GM21737 (cell line): ENCODE data around the gene DIAPH2.
A peak's percentile ranks its signal among the peaks of the same experiment; 100 is the strongest.
"Not testable (repeated sequence)": the region's sequence is repeated elsewhere in the genome, so short reads cannot be mapped to it uniquely, and the experiment has no call there.

Experiments used
- ATAC-seq: cut with Tn5 transposase; IDR thresholded peaks from one replicate; pipeline ENCODE4 v1.9.1; 2021; ENCODE audit warnings: mild to moderate bottlenecking, moderate library complexity; ENCODE audit not compliant: unreplicated experiment

The DIAPH2 gene

DNA sequence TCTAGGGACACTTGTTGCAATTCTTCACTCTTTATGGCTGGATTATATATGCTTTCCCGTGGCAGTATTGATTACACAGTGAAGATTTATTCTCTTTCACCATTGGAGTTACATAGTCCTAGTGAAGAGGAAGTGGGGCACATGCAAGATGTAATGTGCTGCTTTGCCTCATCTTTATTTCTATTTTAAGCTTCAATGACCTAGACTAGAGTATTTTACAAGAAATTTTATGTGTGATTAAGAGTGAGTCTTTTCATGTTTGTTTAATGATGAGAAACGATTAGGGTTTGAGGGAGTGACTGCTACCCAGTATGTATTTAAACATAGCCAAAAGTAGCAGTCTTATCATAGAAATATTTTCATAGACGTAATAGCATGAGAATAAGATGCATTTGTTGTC lies 30.8 kb downstream of the DIAPH2 start:
- ATAC-seq, result no peak

DNA sequence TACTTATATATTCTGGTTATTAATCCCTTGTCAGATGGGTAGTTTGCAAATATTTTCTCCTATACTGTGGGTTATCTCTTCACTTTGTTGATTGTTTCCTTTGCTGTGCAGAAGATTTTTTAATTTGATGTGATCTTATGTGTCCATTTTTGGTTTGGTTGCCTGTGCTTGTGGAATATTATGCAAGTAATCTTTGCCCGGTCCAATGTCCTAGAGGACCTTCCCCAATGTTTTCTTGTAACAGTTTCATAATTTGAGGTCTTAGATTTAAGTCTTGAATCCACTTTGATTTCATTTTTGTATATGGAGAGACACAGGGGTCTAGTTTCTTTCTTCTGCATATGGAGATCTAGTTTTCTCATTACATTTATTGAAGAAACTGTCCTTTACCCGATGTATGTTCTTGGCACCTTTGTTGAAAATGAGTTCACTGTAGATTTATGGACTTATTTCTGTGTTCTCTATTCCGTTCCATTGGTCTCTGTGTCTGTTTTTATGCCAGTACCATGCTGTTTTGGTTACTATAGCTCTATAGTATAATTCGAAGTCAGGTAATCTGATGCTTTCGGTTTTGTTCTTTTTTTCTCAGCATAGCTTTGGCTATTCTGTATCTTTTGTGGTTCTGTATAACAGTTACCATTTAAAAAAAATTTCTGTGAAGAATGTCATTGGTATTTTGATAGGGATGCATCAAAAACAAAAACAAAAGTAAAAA lies 34.7 kb downstream of the DIAPH2 start:
- no peak for ATAC-seq

DNA sequence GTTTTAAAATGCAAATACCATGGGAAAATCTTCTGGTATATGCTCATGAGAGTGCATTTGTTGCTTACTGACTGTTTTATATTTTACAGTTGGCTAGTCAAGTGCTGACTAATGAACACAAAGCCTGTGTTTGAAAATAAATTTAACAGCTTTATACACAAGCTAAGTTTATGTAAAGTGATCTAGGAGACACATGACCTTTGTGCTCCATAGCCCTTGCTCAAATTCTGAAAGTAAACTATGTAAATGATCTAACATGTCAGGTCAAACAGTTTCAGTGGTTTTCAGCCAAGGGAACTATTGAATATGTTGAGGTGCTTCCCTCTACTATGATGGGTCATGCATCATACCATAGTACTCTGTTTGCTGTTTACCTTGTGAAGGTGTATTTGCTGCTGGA lies 36.7 kb downstream of the DIAPH2 start:
- peak; percentile 100 for ATAC-seq

DNA sequence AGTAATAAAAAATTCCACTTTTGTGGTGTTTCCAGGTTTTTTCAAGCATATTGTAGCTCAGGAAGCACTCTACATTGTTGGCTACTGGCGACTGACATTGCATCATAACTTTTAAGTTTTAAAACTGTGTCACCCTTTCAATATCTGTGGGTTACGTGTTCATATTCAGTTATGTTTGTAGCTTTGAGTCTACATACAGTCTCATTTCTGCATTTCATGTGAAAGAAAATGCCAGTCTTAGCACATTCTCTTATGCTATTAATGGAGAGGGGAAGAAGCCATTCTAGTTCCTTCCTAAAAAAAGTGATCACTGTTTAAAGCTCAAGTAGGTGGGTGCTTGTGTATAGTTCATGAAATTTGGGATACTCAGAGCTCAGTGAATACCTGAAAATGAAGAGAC lies 38.1 kb downstream of the DIAPH2 start:
- ATAC-seq, result no peak

DNA sequence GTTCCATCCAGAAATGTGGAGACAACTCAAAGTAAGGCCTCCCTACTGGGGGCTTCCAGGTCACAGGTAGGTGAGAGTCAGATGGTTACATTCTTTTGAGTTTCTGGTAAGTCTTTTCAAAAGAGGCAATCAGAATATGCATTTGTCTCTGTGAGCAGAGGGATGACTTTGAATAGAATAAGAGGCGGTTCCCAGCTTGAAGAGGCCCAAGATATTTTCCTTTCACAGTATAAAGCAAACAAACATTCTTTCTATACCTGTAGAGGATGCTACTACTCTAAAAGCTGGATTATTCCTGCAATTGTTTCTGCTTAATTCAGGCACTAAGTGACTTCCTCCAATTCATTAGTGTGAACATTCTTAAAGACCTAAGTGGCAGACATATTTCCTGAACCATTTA lies 44.4 kb downstream of the DIAPH2 start:
- no peak for ATAC-seq

DNA sequence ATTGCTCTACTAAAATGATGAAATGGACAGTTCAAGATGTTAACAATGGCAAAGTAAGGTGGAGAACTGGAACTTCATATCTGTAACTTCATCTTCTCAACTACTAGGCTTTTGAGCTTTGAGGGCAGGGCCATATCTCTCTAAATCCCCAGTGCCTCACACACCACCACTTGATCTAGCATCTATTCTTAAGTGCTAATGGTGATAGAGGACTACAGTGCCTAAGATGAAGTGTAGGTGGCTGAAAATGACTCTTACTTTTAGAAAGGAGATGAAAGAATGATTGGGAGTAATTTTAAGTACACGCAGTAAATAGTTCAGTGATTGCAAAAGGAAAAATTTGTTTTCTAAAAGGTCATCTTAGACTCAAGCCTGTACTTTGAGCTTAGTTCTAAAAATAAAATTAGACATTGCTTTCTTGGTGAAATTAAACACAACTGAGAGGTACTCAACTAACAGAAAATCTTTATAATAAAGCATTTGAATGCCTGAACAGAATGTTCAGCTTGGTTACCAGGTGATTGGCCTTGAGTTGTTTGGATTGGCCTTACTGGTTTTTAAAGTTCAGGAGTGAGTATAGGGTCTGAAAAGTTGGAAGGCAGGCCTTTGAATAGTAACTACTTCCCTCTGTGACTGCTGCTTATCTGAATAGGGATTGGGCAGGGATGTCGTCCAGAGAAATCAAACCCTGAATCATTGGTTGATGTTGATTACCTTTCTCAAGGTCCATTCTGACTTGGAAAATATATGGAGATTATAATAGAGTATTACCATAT lies 45.4 kb downstream of the DIAPH2 start:
- ATAC-seq, result no peak

DNA sequence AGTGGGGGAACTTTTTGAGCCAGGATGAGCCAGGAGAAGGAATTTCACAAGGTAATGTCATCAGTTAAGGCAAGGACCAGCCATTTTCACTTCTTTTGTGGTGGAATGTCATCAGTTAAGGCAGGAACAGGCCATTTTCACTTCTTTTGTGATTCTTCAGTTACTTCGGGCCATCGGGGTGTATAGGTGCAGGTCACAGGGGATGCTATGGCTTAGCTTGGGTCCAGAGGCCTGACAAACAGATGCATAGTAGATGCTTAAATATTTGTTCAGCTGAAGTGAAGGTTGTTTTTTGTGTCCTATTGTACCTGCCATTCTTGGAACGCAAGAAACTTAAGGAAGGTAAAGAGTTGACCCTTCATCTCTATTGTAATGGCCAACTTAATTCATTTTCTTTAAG lies 46.4 kb downstream of the DIAPH2 start:
- not testable (repeated sequence) for ATAC-seq

DNA sequence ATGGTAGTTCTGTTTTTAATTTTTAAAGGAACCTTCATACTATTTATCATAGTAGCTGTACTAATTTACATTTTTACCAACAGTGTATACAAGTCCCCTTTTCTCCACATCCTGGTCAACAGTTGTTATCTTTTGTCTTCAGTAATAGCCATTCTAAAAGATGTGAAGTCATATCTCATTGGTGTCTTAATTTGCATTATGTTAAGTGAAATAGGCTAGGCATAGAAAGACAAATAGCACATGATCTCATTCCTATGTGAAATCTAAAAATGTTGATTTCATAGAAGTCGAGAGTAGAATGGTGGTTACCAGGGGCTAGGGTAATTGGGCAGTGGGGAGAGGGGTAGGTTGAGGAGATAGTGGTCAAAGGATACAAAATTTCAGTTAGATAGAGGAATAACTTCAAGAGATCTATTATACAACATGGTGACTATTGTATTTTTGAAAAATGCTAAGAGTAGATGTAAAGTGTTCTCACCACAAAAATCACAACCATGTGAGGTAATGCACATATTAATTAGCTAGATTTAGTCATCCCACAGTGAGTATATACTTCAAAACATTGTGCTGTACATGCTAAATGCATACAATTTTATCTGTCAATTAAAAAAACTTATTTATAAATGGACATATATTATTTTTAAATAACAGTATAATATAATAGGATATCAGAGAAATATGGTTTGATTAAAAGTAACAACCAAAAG lies 58.9 kb downstream of the DIAPH2 start:
- no peak for ATAC-seq

DNA sequence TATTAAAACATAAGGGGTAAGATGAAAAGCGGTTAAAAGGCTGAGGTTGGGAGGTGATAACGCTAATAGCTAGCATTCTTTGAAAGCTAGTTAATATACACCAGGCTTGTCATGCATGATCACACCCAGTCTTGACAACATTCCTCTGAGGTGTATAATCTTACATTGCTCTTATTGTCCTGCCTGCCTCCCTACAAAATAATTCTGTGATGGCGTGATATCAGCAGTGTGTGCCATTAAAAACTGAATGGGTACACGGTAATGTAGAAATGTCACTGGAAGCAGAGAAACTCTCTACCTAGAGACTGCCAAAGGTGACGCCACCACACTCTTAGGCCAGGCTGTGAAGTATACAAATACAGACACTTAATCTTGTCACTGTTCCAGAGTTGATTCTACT lies 68.1 kb downstream of the DIAPH2 start:
- ATAC-seq, result no peak

DNA sequence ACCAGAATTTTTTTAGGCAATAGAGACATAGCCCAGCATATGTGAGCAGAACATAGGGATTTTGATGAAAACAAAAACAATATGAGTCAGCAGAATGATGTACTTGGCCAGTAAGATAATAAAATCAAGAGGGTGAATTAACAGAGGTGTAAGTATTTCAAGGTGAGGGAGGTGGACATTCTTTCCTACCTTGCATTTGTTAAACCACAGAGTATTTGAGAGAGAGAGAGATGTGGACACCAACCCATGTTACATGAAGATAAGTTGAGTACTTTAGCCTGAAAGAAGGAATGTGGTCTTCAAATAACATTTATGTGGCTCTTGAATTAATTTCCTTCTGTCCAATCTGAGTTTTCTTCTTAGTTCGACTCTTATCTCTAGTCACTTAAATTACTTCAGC lies 68.6 kb downstream of the DIAPH2 start:
- no peak for ATAC-seq

DNA sequence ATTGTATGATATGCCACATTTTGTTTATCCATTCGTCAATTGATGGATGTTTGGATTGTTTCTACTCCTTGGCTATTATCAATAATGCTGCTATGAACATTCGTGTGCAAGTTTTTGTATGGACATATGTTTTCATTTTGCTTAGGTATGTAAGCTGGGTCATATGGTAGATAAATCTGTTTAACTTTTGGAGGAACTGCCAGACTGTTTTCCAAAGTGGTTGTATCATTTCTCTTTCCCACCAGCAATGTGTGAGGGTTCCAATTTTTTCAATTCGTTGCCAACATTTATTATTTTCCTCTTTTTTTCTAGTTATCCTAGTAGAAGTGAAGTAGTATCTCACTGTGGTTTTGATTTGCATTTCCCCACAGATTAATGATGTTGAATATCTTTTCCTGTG lies 71.8 kb downstream of the DIAPH2 start:
- no peak for ATAC-seq

DNA sequence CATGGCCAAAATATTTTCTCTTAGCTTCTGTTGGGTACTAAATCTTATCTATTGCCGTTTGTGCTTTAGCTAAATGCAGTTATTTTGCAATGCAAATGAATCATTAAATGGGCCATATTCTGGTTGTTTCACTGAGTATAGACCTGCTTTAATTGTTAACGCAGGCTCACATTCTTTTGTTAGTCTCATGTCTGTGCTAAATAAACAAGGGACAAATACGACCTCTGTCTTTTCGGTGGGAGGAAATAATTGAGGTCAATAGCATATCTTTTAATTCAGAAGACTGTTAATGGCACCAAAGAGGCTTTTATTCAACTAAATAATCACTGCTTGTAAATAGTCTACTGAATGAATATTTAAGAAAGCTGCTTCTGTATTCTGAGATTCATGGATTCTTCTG lies 76.9 kb downstream of the DIAPH2 start:
- ATAC-seq, result no peak

DNA sequence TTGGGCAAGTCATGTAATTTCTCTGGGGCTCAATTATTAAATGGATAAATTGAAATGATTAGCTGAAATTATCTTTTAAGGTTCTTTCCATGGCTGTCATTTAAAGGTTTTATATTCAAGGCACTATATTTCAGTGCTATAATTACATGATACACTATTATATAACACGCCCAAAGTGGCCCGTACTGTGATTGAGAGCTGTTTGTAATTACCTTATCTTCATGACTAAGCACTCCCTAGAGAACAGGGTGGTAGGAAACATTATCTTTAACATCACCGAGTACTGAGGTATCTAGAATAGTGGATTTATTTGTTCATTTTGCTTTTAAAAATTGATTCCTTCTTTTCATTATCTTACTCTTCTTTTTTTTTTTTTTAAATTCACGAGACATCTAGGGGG lies 79.0 kb downstream of the DIAPH2 start:
- ATAC-seq, result no peak

DNA sequence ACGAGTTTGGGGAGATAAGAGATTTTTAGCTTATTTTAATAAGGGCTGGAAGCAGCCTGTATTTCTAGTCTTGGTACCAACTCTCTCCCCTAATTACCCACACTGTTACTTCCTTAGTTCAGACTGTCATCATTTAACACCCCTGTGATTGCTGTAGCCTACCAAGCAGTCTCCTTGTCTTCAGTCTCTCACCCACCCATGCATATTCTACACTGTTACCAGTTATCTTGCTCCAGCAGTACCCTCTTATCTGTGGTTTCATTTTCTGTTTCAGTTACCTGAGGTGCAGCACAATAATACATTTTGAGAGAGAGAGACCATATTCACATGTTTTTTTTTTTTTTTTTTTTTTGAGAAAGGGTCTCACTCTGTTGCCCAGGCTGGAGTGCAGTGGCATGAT lies 80.2 kb downstream of the DIAPH2 start:
- ATAC-seq, result no peak

DNA sequence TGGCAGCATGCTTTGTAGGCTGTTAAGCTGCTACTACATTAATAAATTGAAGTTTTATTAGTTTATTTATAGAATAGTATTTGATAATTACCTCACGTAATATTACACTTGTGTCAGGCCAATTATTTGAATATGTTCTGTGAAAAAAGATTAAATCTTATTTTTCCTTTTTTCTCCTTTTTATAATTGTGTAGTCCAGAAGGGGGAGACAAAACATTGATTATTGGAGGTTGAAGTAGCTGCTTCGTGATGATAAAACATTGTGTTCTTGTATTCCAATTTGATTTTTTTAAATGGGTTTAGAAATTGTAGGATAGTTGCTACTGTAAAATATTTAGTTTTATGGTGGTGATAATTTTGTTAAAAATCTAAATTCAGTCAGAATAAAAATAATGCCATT lies 85.7 kb downstream of the DIAPH2 start:
- no peak for ATAC-seq

DNA sequence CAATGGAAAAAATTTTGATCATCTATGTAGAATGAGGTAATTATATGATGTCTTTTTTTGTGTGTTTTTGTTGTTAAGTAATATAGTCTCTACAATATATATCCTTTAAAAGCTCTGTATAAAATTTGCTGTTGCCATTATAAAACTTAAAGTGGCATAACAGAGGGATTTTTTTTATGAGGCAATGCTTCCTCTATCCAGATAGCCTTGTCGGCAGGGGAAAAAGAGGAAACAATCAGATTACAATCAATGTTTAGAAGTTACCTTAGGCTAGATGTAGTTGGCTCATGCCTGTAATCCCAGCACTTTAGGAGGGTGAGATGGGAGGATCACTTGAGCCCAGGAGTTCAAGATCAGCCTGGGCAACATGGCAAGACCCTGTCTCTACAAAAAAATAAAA lies 86.8 kb downstream of the DIAPH2 start:
- no peak for ATAC-seq

DNA sequence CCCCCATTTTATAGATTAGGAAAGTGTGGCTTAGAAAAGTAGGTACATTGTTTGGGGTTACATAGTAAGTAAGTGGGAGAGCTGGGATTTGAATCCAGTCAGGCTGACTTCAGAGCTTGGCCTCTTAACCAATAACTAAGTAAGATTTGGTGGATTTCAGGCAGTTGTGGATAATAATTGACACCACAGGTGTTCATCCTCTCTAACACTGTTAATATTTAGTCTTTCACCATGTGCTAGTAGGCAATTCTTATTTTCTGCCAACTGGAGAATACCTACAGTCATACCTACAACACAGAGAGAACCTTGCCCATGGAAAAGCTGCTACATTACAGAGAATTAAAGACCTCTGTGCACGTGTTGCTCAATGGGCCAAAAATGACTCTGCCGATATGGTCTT lies 89.5 kb downstream of the DIAPH2 start:
- no peak for ATAC-seq

DNA sequence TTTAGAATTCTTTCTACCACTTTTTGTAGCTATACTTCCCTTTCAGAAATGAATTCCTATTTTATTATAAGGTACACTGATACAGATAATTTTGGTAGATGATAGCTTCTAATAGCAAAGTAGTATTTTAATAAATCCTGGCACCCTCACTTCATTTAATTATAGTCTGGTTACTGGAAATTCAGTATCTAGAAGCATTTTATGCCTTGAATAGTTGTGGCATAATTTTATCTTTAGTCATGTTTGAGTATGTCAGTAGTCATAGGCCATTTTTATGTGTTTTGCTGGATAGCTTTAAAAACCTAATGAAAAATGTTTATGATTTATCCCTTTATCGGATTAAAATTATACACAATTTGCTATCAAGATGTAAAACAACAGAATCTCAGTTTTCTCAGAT lies 92.3 kb downstream of the DIAPH2 start:
- ATAC-seq, result no peak

DNA sequence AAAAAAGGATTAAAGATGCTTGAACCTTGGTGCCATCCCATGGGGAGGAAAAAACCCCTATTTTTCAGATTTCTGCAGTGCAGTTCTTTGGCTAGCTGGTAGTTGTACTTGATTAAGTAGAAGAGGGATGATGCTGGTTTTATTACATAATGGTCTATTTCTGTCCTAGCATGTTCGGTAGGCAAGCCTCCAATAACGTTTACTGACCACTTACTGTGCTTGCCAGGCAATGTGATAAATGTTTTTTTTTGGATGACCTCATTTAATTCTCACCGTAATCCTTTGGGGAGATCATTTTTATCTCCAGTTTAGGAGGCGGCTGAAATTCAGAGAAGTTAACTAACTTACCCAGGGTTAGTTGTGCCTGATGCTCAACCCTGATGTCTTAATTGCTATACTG lies 106.9 kb downstream of the DIAPH2 start:
- ATAC-seq, result no peak

DNA sequence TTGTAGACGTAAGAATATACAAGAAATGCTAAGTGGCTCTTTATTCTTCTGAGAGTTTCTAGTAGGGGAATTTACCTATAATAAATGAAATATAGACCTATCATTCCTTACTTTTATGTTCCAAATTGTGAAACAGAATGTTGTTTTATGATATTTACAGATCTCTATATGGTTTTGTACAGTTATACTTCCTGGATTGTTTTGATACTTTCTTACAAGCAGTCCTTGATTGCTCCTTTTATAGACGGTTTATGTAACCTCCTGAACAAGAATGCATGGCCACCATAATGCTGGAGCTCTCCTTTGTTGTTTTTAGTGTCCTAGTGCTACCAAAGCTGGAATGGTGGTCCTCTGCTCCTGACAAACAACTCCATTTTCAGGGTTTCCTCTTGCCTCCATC lies 107.4 kb downstream of the DIAPH2 start:
- no peak for ATAC-seq

DNA sequence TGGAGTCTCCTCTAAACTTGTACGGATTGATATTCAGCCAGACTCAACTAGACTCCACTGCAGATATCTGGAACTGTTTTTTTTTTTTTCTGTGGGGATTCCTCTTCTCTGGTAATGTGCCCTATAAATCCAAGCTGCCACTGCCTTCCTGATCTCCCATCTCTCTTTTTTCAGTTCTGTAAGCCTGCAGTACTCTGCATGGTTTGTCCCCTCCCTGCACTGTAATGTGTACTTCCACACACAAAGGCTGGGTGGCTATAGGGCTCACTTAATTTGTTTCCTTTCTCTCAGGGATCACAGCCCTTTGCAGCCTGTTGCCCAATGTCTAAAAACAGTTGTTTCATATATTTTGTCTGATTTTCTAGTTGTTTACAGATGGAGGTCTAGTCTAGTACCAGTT lies 114.3 kb downstream of the DIAPH2 start:
- ATAC-seq, result no peak

DNA sequence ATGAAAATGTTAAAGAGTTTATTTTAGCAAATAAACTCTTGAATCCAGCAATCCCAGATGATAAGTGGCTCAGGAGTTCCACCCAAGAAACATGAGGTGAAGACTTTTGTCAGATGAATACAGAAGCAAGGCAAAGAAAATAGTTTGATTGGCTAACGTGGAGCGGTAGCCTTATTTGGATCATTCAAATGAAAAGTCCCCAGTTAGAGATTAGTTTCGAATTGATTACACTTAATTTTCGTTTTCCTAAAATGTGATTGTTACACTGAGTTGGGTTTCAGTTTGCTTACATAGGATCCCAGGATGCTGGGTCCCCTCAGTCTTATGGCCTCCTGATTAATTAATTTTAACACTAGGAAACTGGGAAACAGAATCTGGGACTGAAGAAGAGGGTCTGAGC lies 122.7 kb downstream of the DIAPH2 start:
- ATAC-seq, result no peak
